ENCODE measurements around the gene KCP.

DNA sequence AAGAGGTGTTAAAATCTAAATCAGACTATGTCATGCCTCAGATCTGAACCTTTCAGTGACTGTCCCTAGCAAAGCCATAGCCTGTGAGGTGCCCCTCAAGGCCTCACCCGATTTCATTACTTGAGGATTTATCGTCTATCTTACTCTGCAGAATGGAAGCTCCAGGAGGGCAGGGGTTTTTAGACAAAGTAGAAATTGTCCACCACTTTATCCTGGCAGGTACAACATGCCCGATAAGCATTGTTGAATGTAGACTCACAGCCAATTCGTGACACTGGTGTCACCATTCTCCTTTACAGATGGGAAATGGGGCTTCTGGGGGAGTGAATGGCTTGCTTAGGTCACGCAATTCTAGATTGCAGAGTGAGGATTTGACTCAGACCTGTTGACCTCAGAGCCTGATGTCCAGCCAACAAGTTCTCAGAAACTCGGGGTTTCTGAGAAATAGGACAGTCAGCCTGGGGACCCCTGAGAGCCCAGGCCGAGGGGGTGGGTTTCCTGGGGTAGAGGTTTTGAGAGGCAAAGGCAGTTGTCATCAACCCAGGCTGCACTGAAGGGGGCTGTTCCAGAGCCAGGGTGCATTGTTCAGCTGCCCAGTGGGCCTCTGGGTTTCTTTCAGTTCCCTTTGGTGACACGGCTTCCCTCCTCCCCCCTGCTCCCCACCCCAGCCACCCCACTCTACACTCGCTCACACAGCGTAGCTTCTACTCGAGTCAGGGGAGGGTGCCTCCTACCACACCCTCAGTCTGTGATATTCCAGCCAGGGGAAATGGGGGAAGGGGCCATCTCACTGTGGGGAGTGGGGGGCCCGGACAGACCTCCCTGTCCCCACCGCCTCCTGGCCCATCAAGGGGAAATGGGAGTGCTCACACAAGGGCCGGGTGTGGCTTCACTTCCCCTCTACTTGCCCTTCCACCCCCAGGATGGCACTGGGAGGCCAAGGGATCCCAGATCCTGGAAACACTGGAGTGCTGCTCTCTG is 24.1 kb upstream of the KCP start:
- TF ChIP-seq SIN3A (IDR thresholded peaks at IDR 0.05; ENCODE audit: borderline replicate concordance, low read depth, low read length) (no peak), CTCF (IDR thresholded peaks at IDR 0.05) (no peak)
- TF ChIP-seq, protein P1, sequence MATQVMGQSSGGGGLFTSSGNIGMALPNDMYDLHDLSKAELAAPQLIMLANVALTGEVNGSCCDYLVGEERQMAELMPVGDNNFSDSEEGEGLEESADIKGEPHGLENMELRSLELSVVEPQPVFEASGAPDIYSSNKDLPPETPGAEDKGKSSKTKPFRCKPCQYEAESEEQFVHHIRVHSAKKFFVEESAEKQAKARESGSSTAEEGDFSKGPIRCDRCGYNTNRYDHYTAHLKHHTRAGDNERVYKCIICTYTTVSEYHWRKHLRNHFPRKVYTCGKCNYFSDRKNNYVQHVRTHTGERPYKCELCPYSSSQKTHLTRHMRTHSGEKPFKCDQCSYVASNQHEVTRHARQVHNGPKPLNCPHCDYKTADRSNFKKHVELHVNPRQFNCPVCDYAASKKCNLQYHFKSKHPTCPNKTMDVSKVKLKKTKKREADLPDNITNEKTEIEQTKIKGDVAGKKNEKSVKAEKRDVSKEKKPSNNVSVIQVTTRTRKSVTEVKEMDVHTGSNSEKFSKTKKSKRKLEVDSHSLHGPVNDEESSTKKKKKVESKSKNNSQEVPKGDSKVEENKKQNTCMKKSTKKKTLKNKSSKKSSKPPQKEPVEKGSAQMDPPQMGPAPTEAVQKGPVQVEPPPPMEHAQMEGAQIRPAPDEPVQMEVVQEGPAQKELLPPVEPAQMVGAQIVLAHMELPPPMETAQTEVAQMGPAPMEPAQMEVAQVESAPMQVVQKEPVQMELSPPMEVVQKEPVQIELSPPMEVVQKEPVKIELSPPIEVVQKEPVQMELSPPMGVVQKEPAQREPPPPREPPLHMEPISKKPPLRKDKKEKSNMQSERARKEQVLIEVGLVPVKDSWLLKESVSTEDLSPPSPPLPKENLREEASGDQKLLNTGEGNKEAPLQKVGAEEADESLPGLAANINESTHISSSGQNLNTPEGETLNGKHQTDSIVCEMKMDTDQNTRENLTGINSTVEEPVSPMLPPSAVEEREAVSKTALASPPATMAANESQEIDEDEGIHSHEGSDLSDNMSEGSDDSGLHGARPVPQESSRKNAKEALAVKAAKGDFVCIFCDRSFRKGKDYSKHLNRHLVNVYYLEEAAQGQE (IDR thresholded peaks at IDR 0.05; ENCODE audit: low read depth, low read length): no peak

Data from SK-N-SH (cell line).